Tibial nerve (tissue), 4 donors: ENCODE results near the gene RACGAP1. TPM values are rescaled to one million over a fixed set of nuclear protein-coding genes. Genes with fewer than 3 reads are reported as not detected.

Experiments
- DNase-seq, 2 donors: peaks; one replicate each; pipeline ENCODE4 v3.0.0-alpha.2; 2019; ENCODE audit warnings: low spot score in 2 of 2
- H3K27ac ChIP-seq, 4 donors: fragments of 200-600 bp; sonication (generic) in 3 of 4; one replicate each; pipeline ENCODE4 v1.5.1; 2017 to 2019; ENCODE audit warnings: mild to moderate bottlenecking in 1 of 4
- H3K27me3 ChIP-seq, 2 donors: fragments of 200-600 bp; sonication (generic) in 1 of 2; one replicate each; pipeline versions ENCODE4 v1.5.1 to v1.6.0; 2017 to 2019
- H3K36me3 ChIP-seq, 3 donors: fragments of 200-600 bp; sonication (generic); one replicate each; pipeline ENCODE4 v1.5.1; 2018 to 2019
- H3K4me1 ChIP-seq, 4 donors: fragments of 200-600 bp; sonication (generic) in 3 of 4; one replicate each; pipeline ENCODE4 v1.5.1; 2017 to 2019
- H3K4me3 ChIP-seq, 4 donors: fragments of 200-600 bp; sonication (generic) in 3 of 4; one replicate each; pipeline ENCODE4 v1.5.1; 2017 to 2019; ENCODE audit warnings: mild to moderate bottlenecking in 1 of 4, moderate library complexity in 1 of 4
- H3K9me3 ChIP-seq, 4 donors: fragments of 200-600 bp; sonication (generic) in 3 of 4; one replicate each; pipeline ENCODE4 v1.5.1; 2017 to 2019
- CTCF ChIP-seq, 5 experiments: fragments of 200-600 bp in 3 of 5; fragments of 450-650 bp in 2 of 5; sonication (generic) in 3 of 5; IDR thresholded peaks; one replicate each; pipeline ENCODE4 v1.5.1; 2016 to 2019; ENCODE audit warnings: antibody characterized with exemption in 5 of 5, mild to moderate bottlenecking in 3 of 5, moderate library complexity in 2 of 5
- EP300 ChIP-seq, 2 donors: sonication (generic); formaldehyde crosslinking; IDR thresholded peaks; one replicate each; pipeline ENCODE4 v1.6.1; 2017; ENCODE audit warnings: antibody characterized with exemption in 2 of 2, mild to moderate bottlenecking in 1 of 2
- POLR2A ChIP-seq, 2 donors: fragments of 450-650 bp; IDR thresholded peaks; one replicate each; pipeline ENCODE4 v1.6.1; 2017; ENCODE audit warnings: antibody characterized with exemption in 2 of 2, mild to moderate bottlenecking in 2 of 2, moderate library complexity in 2 of 2
- WGBS, 2 donors: methylation state at CpG; one replicate each; pipeline ENCODE4 v1.1.5; 2018; 5-methylcytosine and 5-hydroxymethylcytosine counted together
- total RNA-seq, 4 donors: library from RNA; depleted of rRNA; stranded (reverse); fragments of >200 nt; gene quantifications; one replicate each; pipeline ENCODE4 v1.1.0, GENCODE V29; 2016

The RACGAP1 gene
- total RNA-seq, 4 donors from 2014 or later, result 6.3 to 15.1 (median 10.5) TPM

- 75 to 77% methylated on average over 7 of the region's 7 CpGs for WGBS, 2 donors
- TF ChIP-seq EP300 (IDR thresholded peaks at IDR 0.05), result no peak
- no peak for TF ChIP-seq POLR2A (IDR thresholded peaks at IDR 0.05)
- no peak for TF ChIP-seq CTCF (IDR thresholded peaks at IDR 0.05)
- Histone ChIP-seq H3K27me3 (no peaks in the 10 kb centered on the region), H3K4me1 (peaks cover 0 to 14% (median 0%) of the 10 kb centered on the region in 4 donors), H3K9me3 (no peaks in the 10 kb centered on the region), H3K27ac (no peak overlapping the region), H3K36me3 (no peaks in the 10 kb centered on the region), H3K4me3 (no peak overlapping the region)
- DNase-seq, result no peak
Observed at GRCh38 chr12:49982246-49983087, 42.8 kb downstream of the RACGAP1 start.

- H3K4me3 ChIP-seq, result no peak overlapping the region
- H3K36me3 ChIP-seq, result no peaks in the 10 kb centered on the region
- DNase-seq, result no peak
- H3K9me3 ChIP-seq, result no peaks in the 10 kb centered on the region
- TF ChIP-seq POLR2A (IDR thresholded peaks at IDR 0.05) (no peak), CTCF (IDR thresholded peaks at IDR 0.05) (no peak), EP300 (IDR thresholded peaks at IDR 0.05) (no peak)
- H3K4me1 ChIP-seq, result peaks cover 0 to 14% (median 0%) of the 10 kb centered on the region in 4 donors
- 82 to 85% methylated on average over 10 of the region's 10 CpGs for WGBS, 2 donors
- H3K27ac ChIP-seq, result no peak overlapping the region
- H3K27me3 ChIP-seq, result no peaks in the 10 kb centered on the region
Observed at GRCh38 chr12:49980501-49981349, 44.6 kb downstream of the RACGAP1 start.

- TF ChIP-seq EP300 (IDR thresholded peaks at IDR 0.05) (no peak), CTCF (IDR thresholded peaks at IDR 0.05) (no peak), POLR2A (IDR thresholded peaks at IDR 0.05) (no peak)
- 85 to 91% methylated on average over 3 of the region's 3 CpGs for WGBS, 2 donors
Observed at GRCh38 chr12:49979791-49980190, 45.5 kb downstream of the RACGAP1 start.

GRCh38 chr12:49979016-49979586, 46.2 kb downstream of the RACGAP1 start:
- H3K27ac ChIP-seq, result no peak overlapping the region
- peaks cover 0 to 16% (median 3%) of the 10 kb centered on the region in 4 donors for H3K4me1 ChIP-seq
- no peaks in the 10 kb centered on the region for H3K27me3 ChIP-seq
- H3K4me3 ChIP-seq, result no peak overlapping the region
- no peak for DNase-seq
- WGBS, 2 donors, result 42 to 67% methylated on average over 10 of the region's 10 CpGs
- H3K36me3 ChIP-seq, result no peaks in the 10 kb centered on the region
- no peak for TF ChIP-seq EP300 (IDR thresholded peaks at IDR 0.05)
- TF ChIP-seq POLR2A (IDR thresholded peaks at IDR 0.05), result no peak
- TF ChIP-seq CTCF (IDR thresholded peaks at IDR 0.05), result no peak
- no peaks in the 10 kb centered on the region for H3K9me3 ChIP-seq

More at GRCh38 chr12:49979791-49980190, 45.5 kb downstream of the RACGAP1 start:
- Histone ChIP-seq H3K27ac (no peak overlapping the region), H3K36me3 (no peaks in the 10 kb centered on the region), H3K27me3 (no peaks in the 10 kb centered on the region), H3K9me3 (no peaks in the 10 kb centered on the region), H3K4me1 (peaks cover 0 to 14% (median 0%) of the 10 kb centered on the region in 4 donors), H3K4me3 (no peak overlapping the region)
- DNase-seq, result no peak
